H1 (cell line): ENCODE data around the gene PTPRG.

Experiments used
- ATF3 ChIP-seq: IDR thresholded peaks from 2 replicates; pipeline ENCODE4 v1.6.1; 2011; ENCODE audit warnings: low read depth, mild to moderate bottlenecking, low read length; ENCODE audit not compliant: insufficient read depth
- CBX5 ChIP-seq: fragments of 300-800, 300-1000 bp; sonication (generic); IDR thresholded peaks from 2 replicates; pipeline ENCODE4 v1.7.1; 2016; ENCODE audit warnings: antibody characterized with exemption, low read length, low read depth
- CTCF ChIP-seq, 3 experiments: IDR thresholded peaks; 1 replicate in 2 of 3; 2 replicates in 1 of 3; pipeline versions ENCODE4 v1.5.1 to v1.6.1; 2011; ENCODE audit warnings: low read length in 3 of 3, mild to moderate bottlenecking in 3 of 3, inconsistent platforms in 2 of 3, low read depth in 1 of 3, moderate library complexity in 1 of 3; ENCODE audit not compliant: insufficient read depth in 1 of 3; ENCODE audit errors: control extremely low read depth in 1 of 3
- EZH2 ChIP-seq: fragments of 200-600 bp; sonication (generic); IDR thresholded peaks from 2 replicates; pipeline ENCODE4 v1.7.1; 2012; ENCODE audit warnings: low read depth, mild to moderate bottlenecking, moderate library complexity, low read length, inconsistent platforms; ENCODE audit not compliant: severe bottlenecking
- GTF2F1 ChIP-seq: IDR thresholded peaks from 2 replicates; pipeline ENCODE4 v1.6.1; 2012; ENCODE audit warnings: low read depth, low read length, improper control_type of control experiment, borderline replicate concordance
- HDAC2 ChIP-seq, 2 experiments: fragments of 300-600 bp in 1 of 2; sonication (generic) in 1 of 2; IDR thresholded peaks; 2 replicates each; pipeline ENCODE4 v1.6.1; 2011 to 2012; ENCODE audit warnings: low read depth in 2 of 2, low read length in 2 of 2, mild to moderate bottlenecking in 2 of 2, moderate library complexity in 2 of 2, borderline replicate concordance in 1 of 2, inconsistent platforms in 1 of 2
- KDM4A ChIP-seq: IDR thresholded peaks from one replicate; pipeline ENCODE4 v1.7.1; 2012; ENCODE audit warnings: low read depth, mild to moderate bottlenecking, moderate library complexity, low read length, inconsistent platforms; ENCODE audit not compliant: severe bottlenecking
- KDM5A ChIP-seq: fragments of 200-600 bp; IDR thresholded peaks from 2 replicates; pipeline ENCODE4 v1.7.1; 2012; ENCODE audit warnings: mild to moderate bottlenecking, low read length, inconsistent platforms, mixed read lengths
- POLR2A ChIP-seq, 2 experiments: IDR thresholded peaks; 1 replicate in 1 of 2; 2 replicates in 1 of 2; pipeline ENCODE4 v1.6.1; 2011; ENCODE audit warnings: low read depth in 2 of 2, low read length in 2 of 2, mild to moderate bottlenecking in 2 of 2; ENCODE audit errors: control extremely low read depth in 1 of 2
- RFX5 ChIP-seq: IDR thresholded peaks from 2 replicates; pipeline ENCODE4 v1.6.1; 2011; ENCODE audit warnings: low read depth, low read length, improper control_type of control experiment, borderline replicate concordance
- SP2 ChIP-seq: IDR thresholded peaks from 2 replicates; pipeline ENCODE4 v1.6.1; 2012; ENCODE audit warnings: mild to moderate bottlenecking, low read length, inconsistent platforms
- TCF12 ChIP-seq: IDR thresholded peaks from 2 replicates; pipeline ENCODE4 v1.6.1; 2011; ENCODE audit warnings: low read depth, mild to moderate bottlenecking, low read length
- USF2 ChIP-seq: IDR thresholded peaks from 2 replicates; pipeline ENCODE4 v1.6.1; 2011; ENCODE audit warnings: low read length, improper control_type of control experiment
- ZNF274 ChIP-seq: IDR thresholded peaks from 2 replicates; pipeline ENCODE4 v1.7.0; 2012; ENCODE audit warnings: low read length, borderline replicate concordance; ENCODE audit errors: extremely low read depth

GRCh38 chr3:61594144-61594963 is 33.0 kb downstream of the PTPRG start:
- TF ChIP-seq EZH2 (no peak), POLR2A (IDR thresholded peaks at IDR 0.05; ENCODE audit: control extremely low read depth in 1 of 2, low read depth in 2 of 2, low read length in 2 of 2) (no peak), KDM5A (no peak), SP2 (no peak), ZNF274 (no peak), TCF12 (no peak), CTCF (IDR thresholded peaks at IDR 0.05; ENCODE audit: control extremely low read depth in 1 of 3, insufficient read depth in 1 of 3, low read depth in 1 of 3, low read length in 3 of 3) (no peak), USF2 (no peak), RFX5 (no peak), CBX5 (no peak), HDAC2 (IDR thresholded peaks at IDR 0.05; ENCODE audit: borderline replicate concordance in 1 of 2, low read depth in 2 of 2, low read length in 2 of 2) (no peak), ATF3 (no peak), KDM4A (no peak), GTF2F1 (no peak)
